HG03460 (cell line): ENCODE results near the gene ELF4.

Experiments
- ATAC-seq: cut with Tn5 transposase; IDR thresholded peaks from one replicate; pipeline ENCODE4 v1.9.1; 2021; ENCODE audit not compliant: unreplicated experiment

The ELF4 gene

GRCh38 chrX:130051176-130051845 is 59.0 kb downstream of the ELF4 start:
- no peak for ATAC-seq

DNA sequence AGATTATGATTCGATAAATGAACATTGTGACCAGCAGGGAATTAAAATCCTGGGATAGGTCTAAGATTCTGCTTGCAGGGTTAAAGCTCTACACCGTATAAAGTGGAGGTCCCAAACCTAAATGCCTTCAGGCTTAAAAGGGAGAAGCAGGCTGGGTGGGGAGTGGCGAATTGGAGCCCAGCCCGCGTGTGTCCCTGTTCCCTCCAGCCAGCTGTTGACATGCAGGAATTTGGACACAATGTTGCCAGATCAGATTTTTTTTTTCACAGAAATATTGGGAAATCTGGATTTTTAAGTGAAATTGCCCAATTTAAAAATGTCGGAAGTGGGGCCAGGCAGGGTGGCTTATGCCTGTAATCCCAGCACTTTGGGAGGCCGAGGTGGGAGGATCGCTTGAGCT is 60.5 kb downstream of the ELF4 start:
- no peak for ATAC-seq

DNA sequence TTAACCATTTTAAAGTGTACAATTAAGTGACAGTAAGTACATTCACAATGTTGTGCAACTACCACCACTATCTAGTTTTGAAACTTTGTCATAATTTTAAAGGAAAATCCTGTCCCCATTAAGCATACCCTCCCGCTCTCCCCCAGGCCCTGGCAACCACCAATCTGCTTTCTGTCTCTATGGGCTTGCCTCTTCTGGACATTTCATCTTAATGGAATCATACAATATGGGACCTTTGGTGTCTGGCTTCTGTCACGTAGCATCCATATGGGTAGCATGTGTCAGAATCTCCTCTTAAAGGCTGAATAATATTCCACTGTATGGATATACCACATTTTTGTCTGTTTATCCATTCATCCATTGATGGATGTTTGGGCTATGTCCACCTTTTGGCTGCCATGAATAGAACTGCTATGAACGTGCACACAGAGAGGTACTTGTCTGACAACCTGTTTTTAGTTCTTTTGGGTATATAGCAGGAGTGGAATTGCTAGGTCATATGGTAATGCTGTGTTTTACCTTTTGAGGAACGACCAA is 61.5 kb downstream of the ELF4 start:
- no peak for ATAC-seq

DNA sequence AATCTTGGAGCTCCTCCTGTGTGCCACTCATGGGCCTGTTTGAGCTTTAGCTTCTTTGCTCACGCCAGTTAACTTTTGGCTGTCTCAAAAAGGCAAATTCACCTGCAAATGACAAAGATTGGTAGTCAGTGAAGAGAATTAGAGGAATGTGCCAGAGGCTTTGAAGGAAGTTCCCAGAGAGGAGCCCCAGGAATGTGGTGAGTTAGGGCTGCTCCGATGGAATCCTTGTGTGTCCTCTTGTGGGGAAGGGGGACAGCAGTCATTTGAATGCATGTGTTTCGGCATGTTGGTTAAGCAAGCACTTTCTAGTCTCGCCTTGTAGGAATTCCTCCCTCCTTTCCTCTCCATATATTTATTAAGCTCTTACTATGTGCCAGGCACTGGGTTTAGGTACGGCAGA is 62.9 kb downstream of the ELF4 start:
- no peak for ATAC-seq

DNA sequence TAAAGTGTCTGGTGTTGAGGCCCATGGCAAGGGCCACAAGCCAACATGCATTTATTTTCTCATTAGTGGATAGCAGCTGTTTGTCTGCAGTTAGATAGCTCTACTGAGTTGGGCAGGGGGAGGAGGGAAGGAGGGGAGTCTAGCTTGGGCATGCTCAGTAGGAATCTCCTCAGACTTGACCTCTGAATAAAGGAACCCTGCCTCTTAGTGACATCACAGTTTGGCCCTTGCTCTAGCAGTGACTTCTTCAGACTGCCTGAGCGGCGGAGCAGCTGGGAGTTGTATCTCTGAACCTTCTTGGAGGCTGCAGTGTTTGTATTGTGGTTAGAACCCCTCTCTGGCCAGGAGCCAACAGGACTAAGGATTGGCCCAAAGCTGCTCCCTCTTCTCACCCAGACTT is 70.5 kb downstream of the ELF4 start:
- no peak for ATAC-seq

DNA sequence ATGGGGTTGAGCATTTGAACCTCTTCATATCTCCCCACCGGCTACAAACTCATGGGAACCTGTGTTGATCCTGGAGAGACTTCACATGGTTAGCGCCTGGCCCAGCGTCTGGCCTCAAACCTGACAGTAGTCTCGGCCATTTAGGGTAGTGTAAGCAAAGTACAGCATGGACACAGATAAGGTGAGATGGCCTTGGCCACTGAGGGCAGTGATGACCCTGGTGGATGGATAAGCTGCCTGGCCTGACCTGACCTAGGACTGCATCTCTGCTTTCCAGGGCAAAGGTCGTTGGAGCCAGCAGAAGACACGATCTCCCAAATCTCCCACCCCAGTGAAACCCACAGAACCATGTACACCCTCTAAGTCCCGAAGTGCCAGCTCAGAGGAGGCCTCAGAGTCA is 76.1 kb downstream of the ELF4 start:
- no peak for ATAC-seq

DNA sequence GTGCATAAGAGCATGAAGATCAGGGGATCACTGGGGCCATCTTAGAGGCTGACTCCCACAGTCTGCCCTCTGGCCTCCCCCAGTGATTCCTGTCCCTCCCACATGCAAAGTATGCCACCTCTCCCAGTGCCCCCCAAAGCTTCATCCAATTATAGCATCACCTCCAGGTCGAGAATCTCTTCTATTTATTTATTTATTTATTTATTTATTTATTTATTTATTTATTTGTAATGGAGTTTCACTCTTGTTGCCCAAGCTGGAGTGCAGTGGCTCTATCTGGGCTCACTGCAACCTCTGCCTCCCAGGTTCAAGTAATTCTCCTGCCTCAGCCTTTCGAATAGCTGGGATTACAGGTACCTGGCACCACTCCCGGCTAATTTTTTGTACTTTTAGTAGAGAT is 77.7 kb downstream of the ELF4 start:
- no peak for ATAC-seq

GRCh38 chrX:130030826-130031225 is 79.5 kb downstream of the ELF4 start:
- ATAC-seq: no peak

- ATAC-seq: no peak
Measured at GRCh38 chrX:130028196-130028595, 82.1 kb downstream of the ELF4 start.

GRCh38 chrX:130027569-130027968 is 82.7 kb downstream of the ELF4 start:
- no peak for ATAC-seq

GRCh38 chrX:130025256-130025655 is 85.0 kb downstream of the ELF4 start:
- ATAC-seq: no peak

DNA sequence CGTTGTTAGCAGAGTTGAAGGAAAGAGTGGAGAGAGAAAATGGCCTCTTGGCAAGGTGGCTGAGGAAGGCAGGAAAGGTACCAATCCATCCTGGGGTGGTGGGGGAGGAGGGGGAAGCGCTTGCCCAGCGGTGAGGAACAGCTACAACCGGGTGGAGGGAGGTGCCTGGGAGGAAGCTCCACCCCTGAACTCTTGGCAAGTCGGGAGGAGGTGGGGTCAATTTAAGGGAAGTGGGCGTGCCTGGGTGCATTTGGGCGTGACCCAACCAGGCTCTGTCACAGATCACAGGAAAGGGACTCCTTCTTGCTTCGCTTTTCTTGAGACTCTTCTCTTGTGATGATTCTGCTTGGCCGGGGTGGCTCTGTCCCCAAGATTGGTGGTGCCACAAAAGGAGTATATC is 86.2 kb downstream of the ELF4 start:
- peak; percentile 100 for ATAC-seq

DNA sequence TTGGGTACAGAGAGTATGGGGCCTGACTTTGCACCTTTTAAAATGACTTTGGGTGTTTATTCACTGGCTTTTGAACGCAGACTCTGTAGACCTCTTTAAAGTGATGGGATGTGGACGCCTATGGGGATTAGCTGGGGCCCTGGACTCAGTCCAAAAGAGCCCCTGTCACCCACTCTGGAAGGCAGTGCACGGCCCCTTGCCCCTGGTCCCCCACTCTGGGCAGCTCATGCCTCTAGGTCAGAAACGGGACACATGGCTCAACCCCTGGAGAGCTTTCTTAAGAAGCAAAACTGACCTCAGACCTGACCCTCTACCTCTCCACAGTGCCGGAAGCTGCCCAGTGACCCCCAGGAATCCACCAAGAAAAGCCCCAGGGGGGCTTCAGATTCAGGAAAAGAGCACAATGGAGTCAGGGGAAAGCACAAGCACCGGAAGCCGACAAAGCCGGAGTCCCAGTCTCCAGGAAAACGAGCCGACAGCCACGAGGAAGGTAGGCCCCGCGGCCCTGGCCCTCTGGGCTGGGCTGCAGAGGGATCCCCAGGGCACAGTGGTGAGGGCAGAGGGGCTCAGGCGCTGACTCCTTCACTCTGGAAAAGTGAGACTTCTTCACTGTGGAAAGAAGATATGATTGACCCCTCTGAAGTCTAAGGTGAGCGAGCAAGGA is 89.5 kb downstream of the ELF4 start:
- no peak for ATAC-seq

DNA sequence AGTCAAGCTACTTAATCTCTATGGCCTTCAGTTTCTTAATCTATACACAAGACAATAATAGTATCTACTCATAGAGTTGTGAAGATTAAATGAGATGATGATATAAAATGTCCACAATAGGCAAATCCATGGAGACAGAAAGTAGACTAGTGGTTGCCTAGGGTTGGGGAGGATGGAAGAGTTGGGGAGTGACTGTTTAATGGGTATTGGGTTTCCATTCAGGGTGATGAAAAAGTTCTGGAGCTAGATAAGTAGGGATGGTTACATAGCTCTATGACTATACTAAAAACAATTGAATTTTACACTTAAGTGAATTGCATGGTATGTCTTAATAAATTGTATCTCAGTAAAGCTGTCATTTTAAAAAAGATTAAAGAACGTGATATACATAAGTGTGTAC is 92.2 kb downstream of the ELF4 start:
- ATAC-seq: no peak

DNA sequence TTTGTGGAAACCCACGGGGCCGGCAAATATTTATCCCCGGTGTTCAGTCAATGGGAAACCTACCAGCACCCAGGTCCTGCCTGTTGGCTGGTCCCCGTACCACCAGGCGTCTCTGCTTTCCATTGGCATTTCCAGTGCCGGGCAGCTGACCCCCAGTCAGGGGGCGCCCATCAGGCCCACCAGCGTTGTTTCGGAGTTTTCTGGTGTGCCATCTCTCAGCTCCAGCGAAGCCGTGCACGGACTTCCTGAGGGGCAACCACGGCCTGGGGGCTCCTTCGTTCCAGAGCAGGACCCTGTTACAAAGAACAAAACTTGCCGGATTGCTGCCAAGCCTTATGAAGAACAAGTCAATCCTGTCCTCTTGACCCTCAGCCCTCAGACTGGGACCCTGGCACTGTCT is 95.1 kb downstream of the ELF4 start:
- ATAC-seq: no peak
